Activated naive CD4-positive, alpha-beta T cell treated with anti-CD3 and anti-CD28 coated beads, Interleukin-2, amount 50 U/mL, for 72 hours (primary cell): Measurements from ENCODE around the gene C1QTNF4. TPM values are rescaled to one million over a fixed set of nuclear protein-coding genes. Genes with fewer than 3 reads are reported as not detected.
"Not testable (repeated sequence)": the region's sequence is repeated elsewhere in the genome, so short reads cannot be mapped to it uniquely, and the experiment has no call there.

Experiments
- ATAC-seq, 2 donors: fragments of 150-1000 bp; cut with Tn5 transposase; 2 replicates each; pipeline ENCODE4 v1.10.0; 2021; ENCODE audit warnings: mild to moderate bottlenecking in 2 of 2, moderate library complexity in 2 of 2
- DNase-seq, 2 donors: peaks; one replicate each; pipeline ENCODE4 v3.0.0; 2021 to 2022; ENCODE audit warnings: low spot score in 2 of 2
- H3K27ac Mint-ChIP-seq, 2 donors: one replicate each; pipeline ENCODE4 v1.8.0; 2022; ENCODE audit warnings: mild to moderate bottlenecking in 2 of 2, mixed read lengths in 2 of 2
- H3K36me3 Mint-ChIP-seq, 2 donors: one replicate each; pipeline ENCODE4 v1.8.0; 2022; ENCODE audit warnings: mixed read lengths in 2 of 2
- H3K9me3 Mint-ChIP-seq, 2 donors: one replicate each; pipeline ENCODE4 v1.8.0; 2022; ENCODE audit warnings: mixed read lengths in 2 of 2
- total RNA-seq, 2 donors: library from RNA; stranded (reverse); gene quantifications; one replicate each; pipeline ENCODE4 v1.2.3, GENCODE V29; 2022

The C1QTNF4 gene
- total RNA-seq, 2 donors from 2014 or later, result 0.49 to 1.2 TPM

DNA sequence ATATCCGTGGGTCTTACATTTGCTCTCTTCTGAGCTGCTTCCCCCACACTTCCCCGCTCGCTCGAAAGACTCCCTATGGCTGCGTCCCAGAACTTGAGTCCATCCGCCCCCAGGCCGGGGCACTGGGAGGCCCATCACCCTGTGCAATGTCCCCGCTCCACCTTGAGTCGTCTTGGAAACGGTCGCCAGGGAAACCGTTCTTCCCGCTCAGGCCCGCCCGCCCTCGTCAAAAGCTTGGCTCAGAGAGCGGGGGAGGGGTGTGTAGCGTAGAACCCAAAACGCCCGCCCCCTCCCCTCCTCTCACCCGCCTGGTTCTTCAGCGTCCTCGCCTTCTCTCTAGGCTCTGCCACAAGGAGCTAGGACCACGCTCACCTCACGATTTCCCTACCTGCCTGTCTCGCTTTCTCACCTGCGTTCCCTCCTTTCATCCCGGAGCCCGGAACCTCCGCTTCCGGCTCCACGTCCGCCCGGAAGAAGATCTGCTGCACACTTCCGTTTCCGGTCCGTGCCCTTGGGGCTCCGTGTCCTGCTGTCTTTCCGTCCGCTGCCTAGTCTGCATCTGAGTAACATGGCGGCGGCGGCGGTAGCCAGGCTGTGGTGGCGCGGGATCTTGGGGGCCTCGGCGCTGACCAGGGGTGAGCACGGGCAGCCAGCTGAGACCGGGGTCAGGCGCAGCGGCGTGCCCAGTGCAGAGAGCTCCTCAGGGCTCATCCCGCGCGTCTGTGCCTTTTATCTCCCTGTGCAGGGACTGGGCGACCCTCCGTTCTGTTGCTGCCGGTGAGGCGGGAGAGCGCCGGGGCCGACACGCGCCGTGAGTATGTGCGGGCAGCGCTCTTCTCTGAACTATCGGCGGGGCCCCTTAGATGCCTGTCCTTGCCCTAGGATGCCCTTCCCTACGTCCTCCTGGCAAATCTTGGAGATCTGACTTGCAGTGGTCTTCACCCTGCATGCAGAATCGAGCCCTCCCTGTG lies 15.4 kb downstream of the C1QTNF4 start, which contains the start of the genes KBTBD4 and NDUFS3:
Gene KBTBD4 (minus strand): TSS at position 447 of the 971 bp plus-strand sequence. CDS start 19 bp downstream, at position 428.
Gene NDUFS3 (plus strand): TSS at position 551 of the 971 bp plus-strand sequence. CDS start 18 bp downstream, at position 569.
- Mint-ChIP-seq H3K36me3 (peaks cover 27 to 36% of the 10 kb centered on the region in 2 donors), H3K9me3 (no peaks in the 10 kb centered on the region)

GRCh38 chr11:47577460-47578041 lies 16.7 kb downstream of the C1QTNF4 start:
- H3K36me3 Mint-ChIP-seq, result peaks cover 24 to 37% of the 10 kb centered on the region in 2 donors
- ATAC-seq, result no peak
- DNase-seq, result no peak
- peak overlapping the region; percentile 95 to 99 for H3K27ac Mint-ChIP-seq
- no peaks in the 10 kb centered on the region for H3K9me3 Mint-ChIP-seq

More for the DNA sequence above, 15.4 kb downstream of the C1QTNF4 start, which contains the start of the genes KBTBD4 and NDUFS3:
- DNase-seq (peak; percentile 89 to 94), ATAC-seq (peak; percentile 96 to 97)
- peak within 1 kb of the TSS; percentile 95 to 99 for H3K27ac Mint-ChIP-seq

- no peak for DNase-seq
- H3K27ac Mint-ChIP-seq, result no peak overlapping the region
- no peak for ATAC-seq
- H3K36me3 Mint-ChIP-seq, result peaks cover 9 to 34% of the 10 kb centered on the region in 2 donors
- no peaks in the 10 kb centered on the region for H3K9me3 Mint-ChIP-seq
These were observed 20.9 kb downstream of the C1QTNF4 start for GRCh38 chr11:47573321-47573720.

DNA sequence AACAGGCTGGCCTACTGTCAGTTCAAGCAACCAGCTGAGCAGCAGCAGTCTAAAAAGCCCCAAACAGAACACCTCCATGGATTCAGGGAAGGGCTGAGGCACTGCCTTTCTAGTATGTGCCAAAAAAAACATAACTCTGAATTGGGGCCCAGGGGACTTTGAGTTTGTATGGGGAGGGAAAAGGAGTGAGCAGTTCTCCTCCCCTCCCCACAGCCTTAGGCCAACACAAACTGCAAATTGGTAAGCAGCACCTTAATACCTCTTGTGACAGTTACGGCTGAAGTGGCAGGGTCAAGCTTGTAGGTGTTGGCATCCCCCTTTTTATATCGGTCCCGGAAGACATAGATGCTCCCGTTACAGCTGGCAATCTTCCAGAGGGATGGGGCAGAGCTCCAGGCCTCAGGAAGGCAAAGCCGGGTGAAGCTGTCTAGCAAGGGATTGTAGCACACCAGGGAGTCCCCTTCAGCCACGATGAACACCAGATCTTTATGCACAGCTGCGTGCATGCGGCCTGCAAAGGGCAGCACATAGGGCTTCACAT lies 21.4 kb downstream of the C1QTNF4 start:
- DNase-seq, result no peak
- Mint-ChIP-seq H3K9me3 (no peaks in the 10 kb centered on the region), H3K36me3 (peaks cover 9 to 36% of the 10 kb centered on the region in 2 donors), H3K27ac (no peak overlapping the region)
- no peak for ATAC-seq

- ATAC-seq, result no peak
These were observed 22.3 kb downstream of the C1QTNF4 start for GRCh38 chr11:47571895-47572294.

DNA sequence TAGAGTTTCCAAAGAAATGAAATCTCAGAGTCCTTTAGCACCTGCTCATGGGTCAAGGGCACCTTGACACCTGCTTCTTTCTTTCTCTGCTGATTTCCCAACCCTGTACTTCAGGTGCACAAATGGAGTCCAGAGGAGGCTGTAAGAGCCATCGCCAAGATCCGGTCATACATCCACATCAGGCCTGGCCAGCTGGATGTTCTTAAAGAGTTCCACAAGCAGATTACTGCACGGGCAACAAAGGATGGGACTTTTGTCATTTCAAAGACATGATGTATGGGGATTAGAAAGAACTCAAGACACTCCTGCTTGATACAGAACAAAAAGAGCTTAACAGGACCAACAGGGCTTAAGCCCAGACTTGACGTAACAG lies 22.9 kb downstream of the C1QTNF4 start:
- Mint-ChIP-seq H3K27ac (no peak overlapping the region), H3K9me3 (no peaks in the 10 kb centered on the region), H3K36me3 (peaks cover 0 to 33% of the 10 kb centered on the region in 2 donors)
- ATAC-seq, result no peak
- no peak for DNase-seq

More at GRCh38 chr11:47571895-47572294, 22.3 kb downstream of the C1QTNF4 start:
- no peaks in the 10 kb centered on the region for H3K9me3 Mint-ChIP-seq
- peaks cover 2 to 31% of the 10 kb centered on the region in 2 donors for H3K36me3 Mint-ChIP-seq
- H3K27ac Mint-ChIP-seq, result no peak overlapping the region
- no peak for DNase-seq

DNA sequence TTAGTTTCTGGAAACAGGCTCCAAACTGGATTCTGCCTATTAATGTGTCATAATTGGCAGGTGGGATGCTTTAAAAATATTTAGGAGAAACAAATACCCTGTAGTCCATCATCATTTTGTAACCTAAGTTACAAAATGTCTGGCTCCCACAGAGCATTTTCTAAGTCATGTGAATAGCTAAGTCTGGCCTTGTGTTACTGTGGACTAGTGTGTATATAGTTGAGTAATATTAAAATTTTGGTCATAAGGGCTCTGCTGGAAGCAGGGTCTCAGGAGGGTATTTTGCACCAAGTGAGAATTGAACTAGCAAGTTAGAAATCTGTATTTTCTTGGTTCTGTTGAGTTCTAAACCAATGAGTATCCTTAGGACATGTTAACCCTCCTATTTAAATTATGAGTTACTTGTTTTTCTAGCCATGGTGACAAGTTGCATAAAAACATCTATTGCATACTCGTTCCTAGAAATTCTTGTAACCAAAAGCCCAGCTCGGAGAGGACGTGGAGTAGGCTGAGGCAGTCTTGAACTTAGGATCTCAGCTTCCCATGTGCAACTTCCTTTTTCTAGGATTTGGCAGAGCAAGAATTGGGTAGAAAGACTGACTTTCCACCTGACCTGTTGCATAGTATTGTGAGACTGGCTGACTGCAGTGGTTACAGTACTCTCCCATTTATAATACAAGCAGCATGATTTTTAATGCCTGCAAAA lies 23.4 kb downstream of the C1QTNF4 start:
- no peak overlapping the region for H3K27ac Mint-ChIP-seq
- ATAC-seq (no peak), DNase-seq (no peak)
- H3K9me3 Mint-ChIP-seq, result no peaks in the 10 kb centered on the region
- H3K36me3 Mint-ChIP-seq, result peaks cover 0 to 29% of the 10 kb centered on the region in 2 donors

DNA sequence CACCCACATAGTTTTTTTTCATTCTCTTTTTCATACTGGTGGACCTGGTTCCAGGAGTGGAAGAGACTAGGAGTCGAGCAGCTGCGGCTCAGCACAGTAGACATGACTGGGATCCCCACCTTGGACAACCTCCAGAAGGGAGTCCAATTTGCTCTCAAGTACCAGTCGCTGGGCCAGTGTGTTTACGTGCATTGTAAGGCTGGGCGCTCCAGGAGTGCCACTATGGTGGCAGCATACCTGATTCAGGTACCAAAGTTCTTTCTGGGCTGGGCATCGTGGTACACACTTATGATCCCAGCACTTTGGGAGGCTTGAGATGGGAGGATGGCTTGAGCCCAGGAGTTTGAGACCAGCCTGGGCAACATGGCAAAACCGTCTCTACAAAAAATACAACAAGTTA lies 24.6 kb downstream of the C1QTNF4 start:
- H3K27ac Mint-ChIP-seq, result no peak overlapping the region
- peaks cover 0 to 29% of the 10 kb centered on the region in 2 donors for H3K36me3 Mint-ChIP-seq
- H3K9me3 Mint-ChIP-seq, result no peaks in the 10 kb centered on the region
- DNase-seq (no peak), ATAC-seq (no peak)

GRCh38 chr11:47566149-47566698 lies 28.0 kb downstream of the C1QTNF4 start:
- no peak for DNase-seq

DNA sequence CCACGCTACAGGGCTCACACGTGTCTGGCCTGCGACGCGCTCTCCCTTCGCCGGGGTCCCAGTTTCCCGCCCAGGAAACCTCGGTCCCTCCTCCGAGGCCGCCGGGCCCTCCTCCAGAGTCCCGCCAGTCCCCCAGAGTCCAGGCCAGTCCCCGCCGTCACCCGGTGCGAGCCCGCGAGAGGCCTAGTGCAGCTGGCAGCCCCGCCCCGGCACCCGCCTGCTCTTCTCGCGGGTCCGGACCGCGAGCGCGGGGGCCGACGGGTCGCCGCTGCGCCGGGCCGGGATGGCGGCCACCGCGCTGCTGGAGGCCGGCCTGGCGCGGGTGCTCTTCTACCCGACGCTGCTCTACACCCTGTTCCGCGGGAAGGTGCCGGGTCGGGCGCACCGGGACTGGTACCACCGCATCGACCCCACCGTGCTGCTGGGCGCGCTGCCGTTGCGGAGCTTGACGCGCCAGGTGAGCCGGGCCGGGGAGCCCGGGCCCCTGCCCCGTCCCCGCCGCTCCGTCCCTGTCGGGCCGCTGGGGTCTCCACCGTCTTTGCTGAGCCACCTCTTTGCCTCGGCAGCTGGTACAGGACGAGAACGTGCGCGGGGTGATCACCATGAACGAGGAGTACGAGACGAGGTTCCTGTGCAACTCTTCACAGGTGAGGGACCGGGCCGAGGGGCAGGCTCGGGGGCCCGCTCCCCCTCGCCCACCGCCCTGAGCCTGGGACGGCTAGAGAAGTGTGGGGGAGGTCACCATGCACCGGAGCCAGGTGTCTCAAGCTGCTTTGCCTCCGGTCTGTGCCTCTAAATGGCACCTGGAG lies 28.7 kb downstream of the C1QTNF4 start, which contains the start of gene PTPMT1:
Gene PTPMT1 (plus strand): TSS at position 260 of the 809 bp plus-strand sequence. CDS start 24 bp downstream, at position 284.
- ATAC-seq, result peak; percentile 91 to 92
- no peaks in the 10 kb centered on the region for H3K9me3 Mint-ChIP-seq
- DNase-seq, result peak; percentile 72 to 78
- H3K27ac Mint-ChIP-seq, result peak within 1 kb of the TSS; percentile 88 to 93
- peaks cover 0 to 19% of the 10 kb centered on the region in 2 donors for H3K36me3 Mint-ChIP-seq

More at GRCh38 chr11:47566149-47566698, 28.0 kb downstream of the C1QTNF4 start:
- Mint-ChIP-seq H3K36me3 (peaks cover 0 to 19% of the 10 kb centered on the region in 2 donors), H3K9me3 (no peaks in the 10 kb centered on the region), H3K27ac (peak overlapping the region; percentile 88 to 93)
- peak in 1 of 2 donors; percentile 21 for ATAC-seq

DNA sequence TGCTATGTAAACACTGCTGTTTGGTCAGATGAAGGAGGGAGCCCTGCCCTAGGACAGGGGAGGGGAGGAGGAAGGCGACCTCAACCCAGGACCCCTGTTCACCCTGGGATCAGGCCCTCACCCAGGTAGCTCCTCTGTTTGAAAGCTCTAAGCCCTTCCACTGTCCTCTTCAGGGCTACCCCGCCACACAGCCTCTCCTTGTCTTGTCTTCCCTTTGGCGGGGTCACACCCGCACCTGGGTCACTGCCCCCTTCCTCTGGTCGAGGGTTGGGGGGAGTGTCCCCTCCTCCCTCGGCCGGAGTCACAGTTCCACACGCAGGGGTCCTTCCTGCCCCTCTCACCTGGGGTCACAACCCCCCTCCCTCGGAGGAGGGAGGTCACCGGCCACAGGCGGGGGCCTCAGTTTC lies 29.3 kb downstream of the C1QTNF4 start:
- Mint-ChIP-seq H3K9me3 (no peaks in the 10 kb centered on the region), H3K36me3 (peaks cover 0 to 19% of the 10 kb centered on the region in 2 donors), H3K27ac (peak overlapping the region; percentile 55 to 88)
- ATAC-seq (peak; percentile 4 to 6), DNase-seq (no peak)

GRCh38 chr11:47564366-47564765 lies 29.8 kb downstream of the C1QTNF4 start:
- H3K27ac Mint-ChIP-seq, H3K9me3 Mint-ChIP-seq, ATAC-seq, DNase-seq: not testable (repeated sequence)
- peaks cover 0 to 14% of the 10 kb centered on the region in 2 donors for H3K36me3 Mint-ChIP-seq

DNA sequence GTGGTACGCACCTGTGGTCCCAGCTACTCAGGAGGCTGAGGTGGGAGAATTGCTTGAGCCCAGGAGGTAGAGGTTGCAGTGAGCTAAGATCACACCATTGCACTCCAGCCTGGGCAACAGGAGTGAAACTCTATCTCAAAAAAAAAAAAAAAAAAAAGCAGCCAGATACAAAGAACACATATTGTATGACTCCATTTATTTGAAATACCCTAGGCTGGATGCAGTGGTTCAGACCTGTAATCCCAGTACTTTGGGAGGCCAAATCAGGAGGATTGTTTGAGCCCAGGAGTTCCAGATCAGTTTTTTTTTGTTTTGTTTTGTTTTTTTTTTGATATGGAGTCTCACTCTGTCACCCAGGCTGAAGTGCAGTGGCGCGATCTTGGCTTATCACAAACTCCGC lies 31.8 kb downstream of the C1QTNF4 start:
- not testable (repeated sequence) for H3K27ac Mint-ChIP-seq, DNase-seq, H3K36me3 Mint-ChIP-seq, H3K9me3 Mint-ChIP-seq, ATAC-seq

GRCh38 chr11:47560426-47560825 lies 33.8 kb downstream of the C1QTNF4 start:
- Mint-ChIP-seq H3K9me3 (no peaks in the 10 kb centered on the region), H3K36me3 (no peaks in the 10 kb centered on the region), H3K27ac (no peak overlapping the region)
- DNase-seq (no peak), ATAC-seq (no peak)

GRCh38 chr11:47558695-47559094 lies 35.5 kb downstream of the C1QTNF4 start:
- no peaks in the 10 kb centered on the region for H3K36me3 Mint-ChIP-seq
- no peaks in the 10 kb centered on the region for H3K9me3 Mint-ChIP-seq
- DNase-seq, result no peak
- H3K27ac Mint-ChIP-seq, result no peak overlapping the region
- ATAC-seq, result no peak
